Measurements from ENCODE around the gene ARHGEF40.

The ARHGEF40 gene

GRCh38 chr14:21098076-21098891 lies 28.2 kb downstream of the ARHGEF40 start, which contains the start of gene ZNF219:
ZNF219 (minus strand) TSS chr14:21098655; CDS start chr14:21093591, 5,064 bp downstream.
- peak; percentile 43 for DNase-seq (ENCODE audit: low read depth)

- DNase-seq (ENCODE audit: low read depth) = no peak
These were observed 28.9 kb downstream of the ARHGEF40 start for GRCh38 chr14:21098892-21099595.

GRCh38 chr14:21099596-21099985 lies 29.5 kb downstream of the ARHGEF40 start:
- no peak for DNase-seq (ENCODE audit: low read depth)

GRCh38 chr14:21100931-21101330 lies 30.8 kb downstream of the ARHGEF40 start, which contains the start of gene TMEM253:
TMEM253 (plus strand) TSS chr14:21101066; CDS start chr14:21101344, 278 bp downstream.
- no peak for DNase-seq (ENCODE audit: low read depth)

GRCh38 chr14:21101802-21102413 lies 31.8 kb downstream of the ARHGEF40 start:
- no peak for DNase-seq (ENCODE audit: low read depth)

- no peak for DNase-seq (ENCODE audit: low read depth)
These were observed 32.7 kb downstream of the ARHGEF40 start for GRCh38 chr14:21102521-21103410.

GRCh38 chr14:21103411-21103709 lies 33.3 kb downstream of the ARHGEF40 start:
- DNase-seq (ENCODE audit: low read depth) = no peak

GRCh38 chr14:21103710-21104447 lies 33.8 kb downstream of the ARHGEF40 start:
- peak; percentile 97 for DNase-seq (ENCODE audit: low read depth)

GRCh38 chr14:21104448-21105060 lies 34.5 kb downstream of the ARHGEF40 start:
- DNase-seq (ENCODE audit: low read depth) = peak; percentile 82

- no peak for DNase-seq (ENCODE audit: low read depth)
These were observed 35.0 kb downstream of the ARHGEF40 start for GRCh38 chr14:21105095-21105494.

- DNase-seq (ENCODE audit: low read depth) = peak; percentile 62
These were observed 36.0 kb downstream of the ARHGEF40 start for GRCh38 chr14:21106176-21106497.

GRCh38 chr14:21106498-21107282 lies 36.6 kb downstream of the ARHGEF40 start:
- DNase-seq (ENCODE audit: low read depth) = peak; percentile 76

- peak; percentile 29 for DNase-seq (ENCODE audit: low read depth)
These were observed 37.2 kb downstream of the ARHGEF40 start for GRCh38 chr14:21107283-21107800.

GRCh38 chr14:21108791-21109190 lies 38.7 kb downstream of the ARHGEF40 start:
- no peak for DNase-seq (ENCODE audit: low read depth)

- no peak for DNase-seq (ENCODE audit: low read depth)
These were observed 39.5 kb downstream of the ARHGEF40 start for GRCh38 chr14:21109377-21110138.

GRCh38 chr14:21112255-21112654 lies 42.2 kb downstream of the ARHGEF40 start:
- no peak for DNase-seq (ENCODE audit: low read depth)

GRCh38 chr14:21113369-21113768 lies 43.3 kb downstream of the ARHGEF40 start:
- DNase-seq (ENCODE audit: low read depth) = no peak

- no peak for DNase-seq (ENCODE audit: low read depth)
These were observed 48.8 kb downstream of the ARHGEF40 start for GRCh38 chr14:21118933-21119332.

- DNase-seq (ENCODE audit: low read depth) = no peak
These were observed 50.6 kb downstream of the ARHGEF40 start for GRCh38 chr14:21120686-21121085.
